ENCODE measurements around the gene TCEA2. TPM values are rescaled to one million over a fixed set of nuclear protein-coding genes. Genes with fewer than 3 reads are reported as not detected.

TCEA2 gene
- total RNA-seq, 1 donor from 2014 or later: 64.2 TPM

DNA sequence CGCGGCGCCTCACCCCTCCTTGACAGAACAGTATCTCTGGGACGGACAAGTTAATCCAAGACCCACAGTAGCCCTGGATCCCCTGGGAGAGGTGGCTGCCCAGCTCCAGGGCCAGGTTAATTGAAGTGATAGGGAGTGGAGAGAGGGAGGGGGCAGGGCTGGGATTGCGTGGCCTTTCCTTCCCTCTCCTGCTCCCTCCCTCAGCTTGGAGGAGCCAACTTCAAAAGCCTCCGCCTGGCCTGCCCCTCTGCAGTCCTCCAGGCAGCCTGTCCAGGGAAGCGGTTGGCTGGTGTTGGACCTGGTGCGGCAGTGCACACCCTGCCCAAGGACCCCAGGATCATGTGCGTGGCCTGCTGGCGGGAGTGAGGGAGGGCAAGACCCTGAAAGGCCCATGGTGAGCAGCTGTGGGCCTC is 27.1 kb upstream of the TCEA2 start, which contains the start of gene C20orf204:
C20orf204 (plus strand) TSS at position 250 of the 413 bp plus-strand sequence; CDS start at position 392, 142 bp downstream.
- DNase-seq (ENCODE audit: low spot score): no peak

- DNase-seq (ENCODE audit: low spot score): no peak
Observed at GRCh38 chr20:64036346-64037198, 26.4 kb upstream of the TCEA2 start.

DNA sequence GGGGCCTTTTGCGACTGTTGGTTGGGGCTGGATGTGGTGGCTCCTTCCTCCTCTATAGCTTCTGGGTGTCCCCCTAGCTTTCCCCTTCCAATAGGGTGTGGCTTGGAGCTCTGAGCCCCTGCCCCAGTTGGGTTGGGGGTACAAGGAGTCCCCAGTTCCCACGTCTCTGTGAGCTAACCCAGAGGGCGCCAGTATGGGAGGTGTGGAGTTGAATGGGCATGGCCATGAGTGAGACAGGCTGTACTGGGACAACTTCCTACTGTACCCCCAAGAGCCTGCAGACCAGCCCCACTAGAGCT is 25.9 kb upstream of the TCEA2 start:
- no peak for DNase-seq (ENCODE audit: low spot score)

GRCh38 chr20:64037498-64038213 is 25.3 kb upstream of the TCEA2 start:
- DNase-seq (ENCODE audit: low spot score): no peak

GRCh38 chr20:64038224-64038564 is 24.8 kb upstream of the TCEA2 start:
- no peak for DNase-seq (ENCODE audit: low spot score)

- peak; percentile 66 for DNase-seq (ENCODE audit: low spot score)
Observed at GRCh38 chr20:64038565-64039292, 24.3 kb upstream of the TCEA2 start.

- no peak for DNase-seq (ENCODE audit: low spot score)
Observed at GRCh38 chr20:64039293-64040160, 23.5 kb upstream of the TCEA2 start.

- no peak for DNase-seq (ENCODE audit: low spot score)
Observed at GRCh38 chr20:64040231-64041039, 22.6 kb upstream of the TCEA2 start.

DNA sequence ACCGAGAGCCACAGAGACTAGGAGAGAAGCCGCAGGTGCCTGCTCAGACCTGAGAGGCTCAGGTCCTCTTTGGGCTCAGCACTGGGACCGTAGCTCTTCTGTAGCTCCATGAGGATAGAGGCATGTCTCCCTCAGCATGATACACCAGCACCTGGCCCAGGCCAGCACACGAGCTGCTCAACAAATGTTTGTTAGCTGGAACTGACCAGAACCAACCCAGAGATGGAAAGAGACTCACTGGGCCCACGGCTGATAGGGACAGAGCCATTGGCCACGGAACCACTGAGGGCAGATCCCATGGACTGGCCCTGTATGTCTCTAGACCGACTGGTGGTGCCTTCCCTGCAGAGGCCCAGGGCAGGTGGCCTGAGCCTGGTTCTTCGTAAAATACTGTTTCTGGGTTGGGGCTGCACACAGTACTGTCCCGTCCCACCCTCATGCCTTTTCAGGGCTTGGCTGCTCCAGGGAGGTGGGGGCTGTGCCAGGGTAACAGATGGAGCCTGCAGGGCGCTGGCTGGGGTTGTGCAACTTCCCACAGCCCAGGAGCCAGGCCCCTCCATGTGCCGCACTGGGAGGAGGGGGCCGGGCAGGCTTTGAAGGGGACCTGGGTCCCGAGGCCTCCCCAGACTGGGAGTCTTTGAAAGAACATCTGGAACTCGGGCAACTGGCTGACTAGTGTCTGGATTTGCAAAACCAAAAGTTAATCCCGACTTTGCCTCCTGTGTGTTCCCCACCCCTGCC is 21.8 kb upstream of the TCEA2 start:
- DNase-seq (ENCODE audit: low spot score): no peak

- DNase-seq (ENCODE audit: low spot score): no peak
Observed at GRCh38 chr20:64041781-64042053, 21.3 kb upstream of the TCEA2 start.

GRCh38 chr20:64042054-64042781 is 20.8 kb upstream of the TCEA2 start:
- DNase-seq (ENCODE audit: low spot score): no peak

GRCh38 chr20:64043768-64044167 is 19.2 kb upstream of the TCEA2 start:
- DNase-seq (ENCODE audit: low spot score): no peak

- DNase-seq (ENCODE audit: low spot score): no peak
Observed at GRCh38 chr20:64044484-64045247, 18.3 kb upstream of the TCEA2 start.

- no peak for DNase-seq (ENCODE audit: low spot score)
Observed at GRCh38 chr20:64045346-64046011, 17.5 kb upstream of the TCEA2 start.

DNA sequence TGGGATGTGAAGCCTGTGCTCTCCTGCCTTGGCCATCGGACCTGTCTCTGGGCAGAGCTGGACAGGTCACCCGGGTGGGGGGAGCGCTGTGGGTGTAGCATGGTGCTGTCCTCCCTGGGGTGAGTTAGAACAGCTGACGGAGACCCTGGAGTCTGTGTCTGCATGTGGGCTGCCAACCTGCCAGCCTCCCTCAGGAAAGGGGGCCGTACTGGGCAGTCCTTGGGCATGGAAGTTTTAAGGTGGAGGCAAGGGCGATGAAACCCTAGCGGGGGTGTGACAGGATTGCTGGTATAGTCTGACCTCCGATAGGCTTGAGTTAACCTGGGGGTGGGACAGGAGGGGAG is 16.0 kb upstream of the TCEA2 start:
- DNase-seq (ENCODE audit: low spot score): no peak

DNA sequence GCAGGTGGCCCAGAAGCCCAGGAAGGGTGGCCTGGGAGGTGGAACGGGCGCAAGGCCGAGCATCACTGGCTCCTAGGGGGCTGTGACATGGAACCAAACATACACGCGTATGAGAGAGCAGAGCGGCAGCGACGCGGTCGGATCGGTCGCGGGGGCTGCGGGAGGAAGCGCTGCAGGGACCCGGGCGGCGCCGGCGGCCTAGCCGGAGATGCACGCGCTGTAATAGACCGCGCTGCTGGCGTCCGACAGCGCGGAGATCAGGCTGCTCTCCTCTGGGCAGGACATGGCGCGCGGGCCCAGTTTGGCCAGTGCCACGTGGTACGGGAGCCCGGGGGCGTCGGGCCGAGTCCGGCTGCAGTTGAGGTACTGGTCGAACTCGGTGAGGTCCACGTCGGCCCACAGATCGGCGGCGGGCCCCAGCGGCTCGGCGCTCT is 15.0 kb upstream of the TCEA2 start:
- no peak for DNase-seq (ENCODE audit: low spot score)

- DNase-seq (ENCODE audit: low spot score): no peak
Observed at GRCh38 chr20:64048402-64049044, 14.5 kb upstream of the TCEA2 start.

Data from mucosa of gallbladder (tissue), 1 donor.